ENCODE data around the gene GGCT.
"Not testable (repeated sequence)": the region's sequence is repeated elsewhere in the genome, so short reads cannot be mapped to it uniquely, and the experiment has no call there.

Gene GGCT

GRCh38 chr7:30543813-30544525 lies 39.3 kb upstream of the GGCT start:
- Histone ChIP-seq H3K27me3 (ENCODE audit: insufficient read depth, low read length) (no peaks in the 10 kb centered on the region), H4K12ac (ENCODE audit: low read depth, low read length) (no peak overlapping the region), H3K9ac (ENCODE audit: low read length) (no peak overlapping the region), H3K4me1 (ENCODE audit: control insufficient read depth in 1 of 2, insufficient read depth in 2 of 2, low read length in 2 of 2) (no peaks in the 10 kb centered on the region), H3K4me3 (ENCODE audit: low read depth, low read length) (no peak overlapping the region), H3K18ac (ENCODE audit: low read length) (no peak overlapping the region), H2BK5ac (ENCODE audit: low read depth, low read length, poor library complexity) (no peak overlapping the region), H3K4me2 (ENCODE audit: low read length) (no peak overlapping the region), H4K8ac (ENCODE audit: low read depth, low read length) (no peak overlapping the region), H3K14ac (ENCODE audit: low read length) (no peak overlapping the region), H2AK5ac (ENCODE audit: low read length) (no peak overlapping the region), H3K4ac (ENCODE audit: low read depth, low read length) (no peak overlapping the region), H3K9me3 (ENCODE audit: insufficient read depth, low read depth, low read length) (no peaks in the 10 kb centered on the region), H3K27ac (ENCODE audit: low read depth, low read length) (no peak overlapping the region), H3K36me3 (ENCODE audit: control insufficient read depth in 1 of 2, insufficient read depth in 2 of 2, low read length in 2 of 2) (no peaks in the 10 kb centered on the region), H2BK120ac (ENCODE audit: insufficient read depth, low read length, poor library complexity) (no peak overlapping the region), H3K79me1 (ENCODE audit: low read length) (no peaks in the 10 kb centered on the region), H3K23ac (ENCODE audit: low read length) (no peak overlapping the region), H2BK12ac (ENCODE audit: low read length) (no peak overlapping the region), H4K91ac (ENCODE audit: low read depth, low read length) (no peak overlapping the region), H2AFZ (ENCODE audit: insufficient read depth, low read length, poor library complexity) (no peak overlapping the region), H3K79me2 (ENCODE audit: control insufficient read depth, insufficient read depth, low read length, poor library complexity) (no peaks in the 10 kb centered on the region)
- peak in 1 of 2 donors; percentile 69 for DNase-seq
- WGBS (ENCODE audit: extremely low coverage, insufficient coverage, insufficient read length) = no CpG with 5 or more reads among the region's 6 CpGs

- H4K91ac ChIP-seq (ENCODE audit: low read depth, low read length); H3K4me2 ChIP-seq (ENCODE audit: low read length); H3K4ac ChIP-seq (ENCODE audit: low read depth, low read length); H4K8ac ChIP-seq (ENCODE audit: low read depth, low read length); H3K79me1 ChIP-seq (ENCODE audit: low read length); H2BK12ac ChIP-seq (ENCODE audit: low read length); H3K9me3 ChIP-seq (ENCODE audit: insufficient read depth, low read depth, low read length); H3K36me3 ChIP-seq (ENCODE audit: control insufficient read depth in 1 of 2, insufficient read depth in 2 of 2, low read length in 2 of 2); H2AK5ac ChIP-seq (ENCODE audit: low read length); H3K27ac ChIP-seq (ENCODE audit: low read depth, low read length); H3K79me2 ChIP-seq (ENCODE audit: control insufficient read depth, insufficient read depth, low read length, poor library complexity); H3K27me3 ChIP-seq (ENCODE audit: insufficient read depth, low read length); H3K14ac ChIP-seq (ENCODE audit: low read length); H2AFZ ChIP-seq (ENCODE audit: insufficient read depth, low read length, poor library complexity); H3K4me1 ChIP-seq (ENCODE audit: control insufficient read depth in 1 of 2, insufficient read depth in 2 of 2, low read length in 2 of 2); H2BK120ac ChIP-seq (ENCODE audit: insufficient read depth, low read length, poor library complexity); H2BK5ac ChIP-seq (ENCODE audit: low read depth, low read length, poor library complexity); H4K12ac ChIP-seq (ENCODE audit: low read depth, low read length); DNase-seq; H3K18ac ChIP-seq (ENCODE audit: low read length); H3K9ac ChIP-seq (ENCODE audit: low read length); H3K23ac ChIP-seq (ENCODE audit: low read length); H3K4me3 ChIP-seq (ENCODE audit: low read depth, low read length): not testable (repeated sequence)
- WGBS (ENCODE audit: extremely low coverage, insufficient coverage, insufficient read length) = no CpG with 5 or more reads among the region's 4 CpGs
Measured at GRCh38 chr7:30543115-30543514, 38.5 kb upstream of the GGCT start.

GRCh38 chr7:30533886-30534285 lies 29.3 kb upstream of the GGCT start:
- H3K79me2 ChIP-seq (ENCODE audit: control insufficient read depth, insufficient read depth, low read length, poor library complexity) = no peaks in the 10 kb centered on the region

GRCh38 chr7:30531286-30531685 lies 26.7 kb upstream of the GGCT start:
- no peak for DNase-seq
- Histone ChIP-seq H3K4ac (ENCODE audit: low read depth, low read length) (no peak overlapping the region), H3K79me2 (ENCODE audit: control insufficient read depth, insufficient read depth, low read length, poor library complexity) (no peaks in the 10 kb centered on the region), H3K9me3 (ENCODE audit: insufficient read depth, low read depth, low read length) (no peaks in the 10 kb centered on the region), H3K4me3 (ENCODE audit: low read depth, low read length) (no peak overlapping the region), H2BK12ac (ENCODE audit: low read length) (no peak overlapping the region), H3K14ac (ENCODE audit: low read length) (no peak overlapping the region), H4K91ac (ENCODE audit: low read depth, low read length) (no peak overlapping the region), H2BK5ac (ENCODE audit: low read depth, low read length, poor library complexity) (no peak overlapping the region), H3K36me3 (ENCODE audit: control insufficient read depth in 1 of 2, insufficient read depth in 2 of 2, low read length in 2 of 2) (no peaks in the 10 kb centered on the region), H4K8ac (ENCODE audit: low read depth, low read length) (no peak overlapping the region), H2AFZ (ENCODE audit: insufficient read depth, low read length, poor library complexity) (no peak overlapping the region), H3K27ac (ENCODE audit: low read depth, low read length) (no peak overlapping the region), H3K23ac (ENCODE audit: low read length) (no peak overlapping the region), H3K18ac (ENCODE audit: low read length) (no peak overlapping the region), H3K27me3 (ENCODE audit: insufficient read depth, low read length) (no peaks in the 10 kb centered on the region), H2AK5ac (ENCODE audit: low read length) (no peak overlapping the region), H2BK120ac (ENCODE audit: insufficient read depth, low read length, poor library complexity) (no peak overlapping the region), H3K4me2 (ENCODE audit: low read length) (no peak overlapping the region), H3K9ac (ENCODE audit: low read length) (no peak overlapping the region), H3K4me1 (ENCODE audit: control insufficient read depth in 1 of 2, insufficient read depth in 2 of 2, low read length in 2 of 2) (no peaks in the 10 kb centered on the region), H4K12ac (ENCODE audit: low read depth, low read length) (no peak overlapping the region), H3K79me1 (ENCODE audit: low read length) (no peaks in the 10 kb centered on the region)
- no CpG with 5 or more reads among the region's 3 CpGs for WGBS (ENCODE audit: extremely low coverage, insufficient coverage, insufficient read length)

More at GRCh38 chr7:30533886-30534285, 29.3 kb upstream of the GGCT start:
- no peak overlapping the region for H3K4ac ChIP-seq (ENCODE audit: low read depth, low read length)
- no peak overlapping the region for H3K4me2 ChIP-seq (ENCODE audit: low read length)
- no peak for DNase-seq
- no peaks in the 10 kb centered on the region for H3K9me3 ChIP-seq (ENCODE audit: insufficient read depth, low read depth, low read length)
- H3K14ac ChIP-seq (ENCODE audit: low read length) = no peak overlapping the region
- no peak overlapping the region for H2BK120ac ChIP-seq (ENCODE audit: insufficient read depth, low read length, poor library complexity)
- no peaks in the 10 kb centered on the region for H3K36me3 ChIP-seq (ENCODE audit: control insufficient read depth in 1 of 2, insufficient read depth in 2 of 2, low read length in 2 of 2)
- no peak overlapping the region for H2AFZ ChIP-seq (ENCODE audit: insufficient read depth, low read length, poor library complexity)
- H3K27ac ChIP-seq (ENCODE audit: low read depth, low read length) = no peak overlapping the region
- no peak overlapping the region for H2BK5ac ChIP-seq (ENCODE audit: low read depth, low read length, poor library complexity)
- no peak overlapping the region for H2BK12ac ChIP-seq (ENCODE audit: low read length)
- no peak overlapping the region for H2AK5ac ChIP-seq (ENCODE audit: low read length)
- H3K27me3 ChIP-seq (ENCODE audit: insufficient read depth, low read length) = no peaks in the 10 kb centered on the region
- H4K91ac ChIP-seq (ENCODE audit: low read depth, low read length) = no peak overlapping the region
- no peaks in the 10 kb centered on the region for H3K79me1 ChIP-seq (ENCODE audit: low read length)
- H3K18ac ChIP-seq (ENCODE audit: low read length) = no peak overlapping the region
- H3K9ac ChIP-seq (ENCODE audit: low read length) = no peak overlapping the region
- no peak overlapping the region for H4K12ac ChIP-seq (ENCODE audit: low read depth, low read length)
- H3K23ac ChIP-seq (ENCODE audit: low read length) = no peak overlapping the region
- no CpG with 5 or more reads among the region's 5 CpGs for WGBS (ENCODE audit: extremely low coverage, insufficient coverage, insufficient read length)
- H3K4me1 ChIP-seq (ENCODE audit: control insufficient read depth in 1 of 2, insufficient read depth in 2 of 2, low read length in 2 of 2) = no peaks in the 10 kb centered on the region
- H4K8ac ChIP-seq (ENCODE audit: low read depth, low read length) = no peak overlapping the region
- no peak overlapping the region for H3K4me3 ChIP-seq (ENCODE audit: low read depth, low read length)
